Chondrocyte (in vitro differentiated cells): ENCODE measurements around the gene SLC8A1. TPM values are rescaled to one million over a fixed set of nuclear protein-coding genes. Genes with fewer than 3 reads are reported as not detected.

ENCODE experiments used
- DNase-seq: peaks from one replicate; pipeline ENCODE4 v3.0.0; 2021; ENCODE audit warnings: mixed read lengths, low spot score
- H3K27ac Mint-ChIP-seq: one replicate; pipeline ENCODE4 v1.8.0; 2021; ENCODE audit warnings: mild to moderate bottlenecking, moderate library complexity, mixed read lengths; ENCODE audit not compliant: unreplicated experiment
- H3K27me3 Mint-ChIP-seq: 2 replicates; pipeline ENCODE4 v1.8.0; 2021; ENCODE audit warnings: low read depth, mixed read lengths
- H3K36me3 Mint-ChIP-seq: 2 replicates; pipeline ENCODE4 v1.8.0; 2021; ENCODE audit warnings: low read depth, mixed read lengths
- H3K4me1 Mint-ChIP-seq: 2 replicates; pipeline ENCODE4 v1.8.0; 2021; ENCODE audit warnings: low read depth, mild to moderate bottlenecking, mixed read lengths
- H3K4me3 Mint-ChIP-seq: one replicate; pipeline ENCODE4 v1.8.0; 2021; ENCODE audit warnings: mild to moderate bottlenecking, moderate library complexity, mixed read lengths; ENCODE audit not compliant: unreplicated experiment
- H3K9me3 Mint-ChIP-seq: 2 replicates; pipeline ENCODE4 v1.8.0; 2021; ENCODE audit warnings: low read depth, mixed read lengths
- total RNA-seq: library from RNA; stranded (reverse); gene quantifications from 3 replicates; pipeline ENCODE4 v1.2.1, GENCODE V29; 2021
- TF ChIP-seq, protein P1 (sequence below): fragments of 200-600 bp; sonication (generic); IDR thresholded peaks from 2 replicates; pipeline ENCODE4 v1.5.0; 2021; ENCODE audit warnings: antibody characterized with exemption, mild to moderate bottlenecking, moderate library complexity

SLC8A1 gene
- total RNA-seq, 1 donor from 2014 or later, result 53.7 TPM

DNA sequence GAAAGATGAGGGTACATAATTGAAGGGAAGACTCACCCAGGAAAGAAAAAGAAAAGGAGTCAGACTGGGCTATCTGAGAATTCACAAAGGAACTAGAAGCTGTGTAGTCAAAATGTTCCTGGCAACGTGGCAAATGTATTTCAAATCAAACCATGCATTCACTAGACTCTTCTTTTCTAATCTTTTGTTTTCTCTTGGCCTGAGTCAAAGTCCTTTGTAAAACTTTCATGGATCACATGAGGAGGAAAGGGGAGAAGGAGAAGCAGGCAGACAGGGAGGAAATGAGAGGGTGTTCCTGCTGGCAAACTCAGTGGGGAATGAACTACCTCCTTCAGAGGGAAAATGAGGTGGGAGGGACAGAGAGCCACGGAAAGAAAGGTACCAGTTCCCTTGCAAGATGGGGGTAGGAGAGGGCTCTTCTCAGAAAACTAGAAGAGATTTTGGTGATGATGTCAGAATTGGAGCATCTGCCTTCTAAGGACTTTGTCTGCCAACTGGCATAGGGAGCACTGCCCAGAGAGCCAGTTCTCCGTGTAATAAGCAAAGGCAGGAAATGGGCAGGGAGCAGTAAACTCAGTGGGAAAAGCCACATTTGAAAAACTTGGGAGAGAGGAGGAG is 51.4 kb downstream of the SLC8A1 start:
- DNase-seq, result no peak
- H3K27me3 Mint-ChIP-seq, result no peaks in the 10 kb centered on the region
- TF ChIP-seq, protein P1, sequence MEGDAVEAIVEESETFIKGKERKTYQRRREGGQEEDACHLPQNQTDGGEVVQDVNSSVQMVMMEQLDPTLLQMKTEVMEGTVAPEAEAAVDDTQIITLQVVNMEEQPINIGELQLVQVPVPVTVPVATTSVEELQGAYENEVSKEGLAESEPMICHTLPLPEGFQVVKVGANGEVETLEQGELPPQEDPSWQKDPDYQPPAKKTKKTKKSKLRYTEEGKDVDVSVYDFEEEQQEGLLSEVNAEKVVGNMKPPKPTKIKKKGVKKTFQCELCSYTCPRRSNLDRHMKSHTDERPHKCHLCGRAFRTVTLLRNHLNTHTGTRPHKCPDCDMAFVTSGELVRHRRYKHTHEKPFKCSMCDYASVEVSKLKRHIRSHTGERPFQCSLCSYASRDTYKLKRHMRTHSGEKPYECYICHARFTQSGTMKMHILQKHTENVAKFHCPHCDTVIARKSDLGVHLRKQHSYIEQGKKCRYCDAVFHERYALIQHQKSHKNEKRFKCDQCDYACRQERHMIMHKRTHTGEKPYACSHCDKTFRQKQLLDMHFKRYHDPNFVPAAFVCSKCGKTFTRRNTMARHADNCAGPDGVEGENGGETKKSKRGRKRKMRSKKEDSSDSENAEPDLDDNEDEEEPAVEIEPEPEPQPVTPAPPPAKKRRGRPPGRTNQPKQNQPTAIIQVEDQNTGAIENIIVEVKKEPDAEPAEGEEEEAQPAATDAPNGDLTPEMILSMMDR, result no peak
- H3K4me3 Mint-ChIP-seq, result peak overlapping the region; percentile 10
- H3K36me3 Mint-ChIP-seq, result no peaks in the 10 kb centered on the region
- peaks cover 48% of the 10 kb centered on the region for H3K4me1 Mint-ChIP-seq
- peaks cover 2% of the 10 kb centered on the region for H3K9me3 Mint-ChIP-seq
- peak overlapping the region; percentile 46 for H3K27ac Mint-ChIP-seq

DNA sequence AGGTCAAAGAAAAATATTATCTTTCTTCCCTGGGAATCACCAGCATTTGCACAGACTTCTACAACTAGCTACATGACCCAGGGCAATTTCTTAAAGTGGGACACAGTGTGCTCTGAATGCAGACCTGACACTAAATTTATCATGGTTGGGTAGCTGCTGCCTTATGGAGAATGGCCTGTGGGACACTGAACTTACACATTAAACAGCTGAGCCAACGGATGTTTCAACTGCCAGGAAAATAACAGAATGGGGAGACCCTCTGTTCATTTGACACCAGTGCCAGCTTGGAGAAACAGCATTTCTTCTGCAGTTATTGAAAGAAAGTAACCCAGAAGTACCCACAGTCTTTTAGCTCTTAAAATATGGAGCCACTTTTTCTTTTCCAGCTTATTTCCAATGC is 54.1 kb downstream of the SLC8A1 start:
- Mint-ChIP-seq H3K4me3 (no peak overlapping the region), H3K4me1 (peaks cover 49% of the 10 kb centered on the region), H3K36me3 (no peaks in the 10 kb centered on the region), H3K27ac (no peak overlapping the region), H3K9me3 (peaks cover 2% of the 10 kb centered on the region), H3K27me3 (no peaks in the 10 kb centered on the region)
- TF ChIP-seq, protein P1, result no peak
- no peak for DNase-seq

DNA sequence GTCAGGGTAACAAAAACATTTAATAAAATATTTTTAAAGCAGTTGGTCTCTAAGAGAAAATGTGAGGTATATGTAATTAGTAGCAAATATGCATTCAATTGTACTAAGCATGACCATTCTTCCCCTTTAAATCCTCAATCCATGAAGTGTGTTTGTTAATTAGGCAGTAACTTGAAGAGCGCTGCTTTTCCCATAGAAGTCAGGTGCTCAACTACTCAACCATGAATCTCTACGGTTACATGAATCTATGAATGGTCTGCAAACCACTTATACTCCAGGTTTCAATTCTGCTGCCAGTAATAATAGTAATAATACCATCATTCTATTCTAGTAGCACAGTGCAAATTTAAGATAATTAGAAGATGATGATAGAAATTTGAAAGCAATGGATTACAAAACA is 55.8 kb downstream of the SLC8A1 start:
- DNase-seq, result no peak
- no peaks in the 10 kb centered on the region for H3K36me3 Mint-ChIP-seq
- H3K27me3 Mint-ChIP-seq, result no peaks in the 10 kb centered on the region
- H3K9me3 Mint-ChIP-seq, result peaks cover 2% of the 10 kb centered on the region
- H3K4me3 Mint-ChIP-seq, result no peak overlapping the region
- TF ChIP-seq, protein P1, result no peak
- peaks cover 34% of the 10 kb centered on the region for H3K4me1 Mint-ChIP-seq
- H3K27ac Mint-ChIP-seq, result no peak overlapping the region

DNA sequence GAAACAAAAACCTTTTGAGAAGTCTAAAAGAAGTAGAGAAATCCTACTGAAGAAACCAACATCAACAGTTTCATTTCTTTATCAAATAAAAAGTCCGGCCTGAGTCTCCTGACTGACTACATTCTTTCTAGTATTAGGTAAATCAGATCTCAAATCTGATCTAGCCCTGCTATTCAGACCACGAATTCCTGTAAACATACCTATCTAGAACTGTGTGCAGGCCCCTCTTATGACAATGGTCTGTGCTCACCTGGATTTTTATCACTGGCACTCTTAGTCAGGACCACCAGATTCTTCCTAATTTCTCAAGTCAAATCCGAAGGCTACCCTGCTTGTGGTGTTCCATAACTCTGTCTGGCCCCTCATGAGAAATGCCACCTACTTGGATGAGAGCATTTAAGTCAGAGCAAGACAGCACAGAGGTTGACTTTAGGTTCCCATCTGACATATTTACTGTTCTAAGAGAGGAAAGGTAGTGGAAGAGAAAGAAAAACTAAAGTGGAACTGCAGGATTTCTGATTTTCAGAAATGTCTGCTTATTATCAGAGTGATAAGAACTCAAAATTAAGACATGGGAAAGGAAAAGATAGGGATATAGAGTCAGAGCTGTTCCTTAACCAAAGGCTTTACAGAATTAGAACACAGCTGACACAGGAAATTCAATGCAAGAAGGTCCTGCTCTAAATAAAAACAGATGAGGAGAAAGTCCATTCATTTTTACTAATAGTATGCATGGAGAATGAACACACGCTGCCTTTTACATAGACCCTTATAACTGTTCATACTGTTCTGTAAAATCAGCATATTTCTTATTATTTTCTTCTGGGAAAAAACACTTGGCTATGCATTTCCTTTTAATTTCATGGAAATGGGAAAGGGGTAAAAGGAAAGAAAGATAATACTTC is 56.5 kb downstream of the SLC8A1 start:
- H3K4me1 Mint-ChIP-seq, result peaks cover 27% of the 10 kb centered on the region
- no peak for DNase-seq
- TF ChIP-seq, protein P1, result no peak
- peak overlapping the region; percentile 15 for H3K27ac Mint-ChIP-seq
- H3K4me3 Mint-ChIP-seq, result no peak overlapping the region
- peaks cover 2% of the 10 kb centered on the region for H3K9me3 Mint-ChIP-seq
- no peaks in the 10 kb centered on the region for H3K36me3 Mint-ChIP-seq
- no peaks in the 10 kb centered on the region for H3K27me3 Mint-ChIP-seq

DNA sequence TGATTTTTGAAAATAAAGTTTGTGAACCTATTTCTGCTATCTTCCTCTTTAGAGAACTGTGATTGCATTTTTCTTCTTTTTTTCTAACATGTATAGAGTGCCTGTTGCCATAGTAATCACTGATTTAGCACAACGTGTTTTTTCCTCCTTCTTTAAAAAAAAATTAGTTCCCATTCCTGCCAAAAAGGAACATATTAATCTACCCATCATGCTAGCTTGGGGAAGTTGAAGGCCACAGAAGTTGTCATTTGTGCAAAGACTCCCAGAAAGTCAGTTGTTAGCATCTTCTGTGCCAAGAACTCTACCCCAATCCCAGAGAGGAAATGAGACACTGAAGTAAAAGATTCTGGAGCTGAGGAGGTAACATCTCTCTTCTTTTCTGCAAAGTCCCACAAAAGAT is 57.3 kb downstream of the SLC8A1 start:
- Mint-ChIP-seq H3K36me3 (no peaks in the 10 kb centered on the region), H3K4me1 (peaks cover 19% of the 10 kb centered on the region), H3K27ac (no peak overlapping the region), H3K4me3 (no peak overlapping the region), H3K27me3 (no peaks in the 10 kb centered on the region), H3K9me3 (no peaks in the 10 kb centered on the region)
- DNase-seq, result no peak
- TF ChIP-seq, protein P1, result no peak
